Naive thymus-derived CD4-positive, alpha-beta T cell (primary cell): ENCODE measurements around the gene TSPAN9. TPM values are rescaled to one million over a fixed set of nuclear protein-coding genes. Genes with fewer than 3 reads are reported as not detected.
A peak's percentile ranks its signal among the peaks of the same experiment; 100 is the strongest.

Experiments used
- ATAC-seq: fragments of 150-1000 bp; cut with Tn5 transposase; 2 replicates; pipeline ENCODE4 v1.10.0; 2021; ENCODE audit warnings: mild to moderate bottlenecking, moderate library complexity
- CTCF ChIA-PET: fragments of 350-600 bp; sonication (Branson Sonifier 250); formaldehyde crosslinking; loops from one replicate; lab custom pipeline; 2021; ENCODE audit warnings: antibody characterized with exemption; lab: Charles Lee
- POLR2A ChIA-PET: fragments of 350-600 bp; sonication (Branson Sonifier 250); formaldehyde crosslinking; loops from one replicate; lab custom pipeline; 2021; ENCODE audit warnings: antibody characterized with exemption, inconsistent platforms; lab: Charles Lee
- DNase-seq, 9 donors: peaks; one replicate each; pipeline versions ENCODE4 v3.0.0 to v3.0.0-alpha.2; 2020 to 2022; ENCODE audit warnings: mixed read lengths in 1 of 9
- H3K27ac ChIP-seq: one replicate; pipeline ENCODE4 v1.7.0; 2013; ENCODE audit warnings: mild to moderate bottlenecking, low read depth, low read length, moderate library complexity
- H3K27me3 ChIP-seq, 2 donors: one replicate each; pipeline ENCODE4 v1.7.0; 2013; ENCODE audit warnings: low read length in 2 of 2, mild to moderate bottlenecking in 2 of 2, moderate library complexity in 2 of 2; ENCODE audit not compliant: control insufficient read depth in 2 of 2, insufficient read depth in 2 of 2
- H3K36me3 ChIP-seq, 3 experiments: 1 replicate in 2 of 3; 2 replicates in 1 of 3; pipeline ENCODE4 v1.7.0; 2013; ENCODE audit warnings: low read length in 3 of 3, mild to moderate bottlenecking in 3 of 3, moderate library complexity in 1 of 3; ENCODE audit not compliant: insufficient read depth in 3 of 3, control insufficient read depth in 2 of 3
- H3K4me1 ChIP-seq, 2 donors: one replicate each; pipeline ENCODE4 v1.7.0; 2013; ENCODE audit warnings: low read length in 2 of 2, mild to moderate bottlenecking in 2 of 2, moderate library complexity in 1 of 2; ENCODE audit not compliant: control insufficient read depth in 2 of 2, insufficient read depth in 2 of 2
- H3K4me3 ChIP-seq: 2 replicates; pipeline ENCODE4 v1.7.0; 2013; ENCODE audit warnings: mild to moderate bottlenecking, low read length
- H3K9me3 ChIP-seq, 3 experiments: 1 replicate in 2 of 3; 2 replicates in 1 of 3; pipeline ENCODE4 v1.7.0; 2013; ENCODE audit warnings: low read length in 3 of 3; ENCODE audit not compliant: control insufficient read depth in 2 of 3
- H3K27ac Mint-ChIP-seq, 9 donors: one replicate each; pipeline ENCODE4 v1.8.0; 2020 to 2022; ENCODE audit warnings: mixed read lengths in 9 of 9, mild to moderate bottlenecking in 8 of 9, moderate library complexity in 5 of 9, inconsistent platforms in 2 of 9
- H3K27me3 Mint-ChIP-seq, 5 donors: one replicate each; pipeline ENCODE4 v1.8.0; 2021 to 2022; ENCODE audit warnings: mixed read lengths in 5 of 5, mild to moderate bottlenecking in 1 of 5
- H3K36me3 Mint-ChIP-seq, 5 donors: one replicate each; pipeline ENCODE4 v1.8.0; 2020 to 2022; ENCODE audit warnings: mixed read lengths in 5 of 5, mild to moderate bottlenecking in 3 of 5, inconsistent platforms in 1 of 5
- H3K4me1 Mint-ChIP-seq, 7 donors: one replicate each; pipeline ENCODE4 v1.8.0; 2020 to 2022; ENCODE audit warnings: mixed read lengths in 7 of 7, mild to moderate bottlenecking in 3 of 7, inconsistent platforms in 1 of 7
- H3K4me3 Mint-ChIP-seq, 10 donors: one replicate each; pipeline ENCODE4 v1.8.0; 2020 to 2022; ENCODE audit warnings: mild to moderate bottlenecking in 10 of 10, mixed read lengths in 10 of 10, moderate library complexity in 6 of 10, inconsistent platforms in 2 of 10
- H3K9me3 Mint-ChIP-seq, 11 donors: one replicate each; pipeline ENCODE4 v1.8.0; 2020 to 2022; ENCODE audit warnings: mixed read lengths in 11 of 11, mild to moderate bottlenecking in 4 of 11, inconsistent platforms in 1 of 11, moderate library complexity in 1 of 11
- intact Hi-C, 2 donors: fragments of 100-400 bp; cut with micrococcal nuclease; formaldehyde crosslinking; loops; one replicate each; pipeline ENCODE4 v1.15.1; 2023
- polyA plus RNA-seq, 2 donors: library from polyadenylated mRNA; unstranded; fragments of 300-500 nt; fragmentation: Illumina TruSeq; gene quantifications; one replicate each; pipeline ENCODE4 v1.2.3, GENCODE V29; 2021
- total RNA-seq, 6 experiments: library from RNA in 5 of 6; stranded (reverse) in 5 of 6; gene quantifications; 1 replicate in 5 of 6; 2 replicates in 1 of 6; pipeline ENCODE4 v1.2.3 and lab custom pipeline; 2021 to 2026

Gene TSPAN9
- total and polyA plus RNA-seq, 7 experiments from 2014 or later, result 0.20 to 1.8 (median 1.1) TPM; not detected in 1

- H3K4me1 Mint-ChIP-seq, result peaks cover 0 to 4% (median 0%) of the 10 kb centered on the region in 7 donors
- H3K27me3 Mint-ChIP-seq, result peaks cover 3 to 23% (median 8%) of the 10 kb centered on the region in 5 donors
- ChIA-PET CTCF (no interaction called here), POLR2A (no interaction called here)
- no peaks in the 10 kb centered on the region for H3K36me3 Mint-ChIP-seq
- H3K27me3 ChIP-seq, result no peaks in the 10 kb centered on the region
- no peak overlapping the region for H3K27ac Mint-ChIP-seq
- peaks cover 0 to 2% (median 0%) of the 10 kb centered on the region in 11 donors for H3K9me3 Mint-ChIP-seq
- no peaks in the 10 kb centered on the region for H3K36me3 ChIP-seq
- DNase-seq (no peak), ATAC-seq (no peak)
- intact Hi-C loops, result no loop called here
- no peaks in the 10 kb centered on the region for H3K4me1 ChIP-seq
- no peaks in the 10 kb centered on the region for H3K9me3 ChIP-seq
- no peak overlapping the region for H3K4me3 ChIP-seq
- H3K4me3 Mint-ChIP-seq, result no peak overlapping the region
- H3K27ac ChIP-seq, result no peak overlapping the region
Measured at GRCh38 chr12:3280967-3281366, 203.8 kb downstream of the TSPAN9 start.

DNA sequence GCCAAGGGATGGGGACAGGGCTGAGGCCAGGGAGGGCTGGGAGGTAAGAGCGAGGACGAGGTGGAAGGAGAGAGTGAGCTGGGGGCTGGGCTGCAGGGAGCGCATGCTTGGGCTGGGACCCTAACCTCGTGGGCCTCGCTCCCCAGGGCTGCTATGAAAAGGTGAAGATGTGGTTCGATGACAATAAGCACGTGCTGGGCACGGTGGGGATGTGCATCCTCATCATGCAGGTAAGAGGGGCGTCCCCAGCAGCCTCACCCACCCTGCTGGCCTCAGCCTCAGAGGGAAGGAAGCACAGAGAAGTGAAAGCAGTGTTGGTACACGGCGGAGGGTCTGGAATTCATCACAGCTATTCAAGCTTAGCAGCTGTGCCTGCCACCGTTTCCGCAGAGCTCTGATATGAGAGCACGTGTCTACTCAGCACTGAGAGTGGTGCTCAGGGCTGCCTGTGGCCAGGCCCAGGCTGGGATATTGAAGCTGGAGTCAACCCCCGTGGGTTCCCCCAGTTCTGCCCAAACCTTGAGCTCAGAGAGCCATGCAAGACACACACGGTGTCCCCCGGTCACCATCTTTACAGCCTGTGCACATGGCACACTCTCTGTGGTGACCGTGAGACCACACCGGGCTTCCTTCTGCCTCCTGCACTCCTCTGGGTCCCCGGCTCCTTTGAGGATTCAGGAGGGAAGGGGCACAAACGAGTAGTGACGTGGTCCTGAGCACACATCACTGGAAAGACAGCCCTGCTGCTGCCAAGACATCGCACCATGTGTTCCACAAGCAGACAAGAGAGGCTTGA lies 204.6 kb downstream of the TSPAN9 start:
- intact Hi-C loops, result no loop called here
- DNase-seq (no peak), ATAC-seq (no peak)
- H3K4me3 Mint-ChIP-seq, result no peak overlapping the region
- ChIA-PET CTCF (no interaction called here), POLR2A (no interaction called here)
- no peaks in the 10 kb centered on the region for H3K9me3 ChIP-seq
- H3K36me3 ChIP-seq, result no peaks in the 10 kb centered on the region
- H3K4me3 ChIP-seq, result no peak overlapping the region
- H3K27me3 ChIP-seq, result no peaks in the 10 kb centered on the region
- H3K4me1 Mint-ChIP-seq, result peaks cover 0 to 4% (median 0%) of the 10 kb centered on the region in 7 donors
- no peaks in the 10 kb centered on the region for H3K36me3 Mint-ChIP-seq
- peaks cover 0 to 17% (median 8%) of the 10 kb centered on the region in 5 donors for H3K27me3 Mint-ChIP-seq
- H3K9me3 Mint-ChIP-seq, result peaks cover 0 to 1% (median 0%) of the 10 kb centered on the region in 11 donors
- no peaks in the 10 kb centered on the region for H3K4me1 ChIP-seq
- H3K27ac Mint-ChIP-seq, result no peak overlapping the region
- no peak overlapping the region for H3K27ac ChIP-seq

GRCh38 chr12:3282384-3282670 lies 205.1 kb downstream of the TSPAN9 start:
- Histone ChIP-seq H3K36me3 (no peaks in the 10 kb centered on the region), H3K4me1 (no peaks in the 10 kb centered on the region), H3K9me3 (no peaks in the 10 kb centered on the region), H3K27ac (no peak overlapping the region), H3K27me3 (no peaks in the 10 kb centered on the region), H3K4me3 (no peak overlapping the region)
- CTCF ChIA-PET, result no interaction called here
- peaks cover 0 to 4% (median 0%) of the 10 kb centered on the region in 7 donors for H3K4me1 Mint-ChIP-seq
- H3K9me3 Mint-ChIP-seq, result peaks cover 0 to 1% (median 0%) of the 10 kb centered on the region in 11 donors
- H3K27ac Mint-ChIP-seq, result no peak overlapping the region
- intact Hi-C loops, result no loop called here
- ATAC-seq, result no peak
- DNase-seq, result no peak
- no peaks in the 10 kb centered on the region for H3K36me3 Mint-ChIP-seq
- H3K4me3 Mint-ChIP-seq, result no peak overlapping the region
- POLR2A ChIA-PET, result no interaction called here
- peaks cover 0 to 14% (median 8%) of the 10 kb centered on the region in 5 donors for H3K27me3 Mint-ChIP-seq

DNA sequence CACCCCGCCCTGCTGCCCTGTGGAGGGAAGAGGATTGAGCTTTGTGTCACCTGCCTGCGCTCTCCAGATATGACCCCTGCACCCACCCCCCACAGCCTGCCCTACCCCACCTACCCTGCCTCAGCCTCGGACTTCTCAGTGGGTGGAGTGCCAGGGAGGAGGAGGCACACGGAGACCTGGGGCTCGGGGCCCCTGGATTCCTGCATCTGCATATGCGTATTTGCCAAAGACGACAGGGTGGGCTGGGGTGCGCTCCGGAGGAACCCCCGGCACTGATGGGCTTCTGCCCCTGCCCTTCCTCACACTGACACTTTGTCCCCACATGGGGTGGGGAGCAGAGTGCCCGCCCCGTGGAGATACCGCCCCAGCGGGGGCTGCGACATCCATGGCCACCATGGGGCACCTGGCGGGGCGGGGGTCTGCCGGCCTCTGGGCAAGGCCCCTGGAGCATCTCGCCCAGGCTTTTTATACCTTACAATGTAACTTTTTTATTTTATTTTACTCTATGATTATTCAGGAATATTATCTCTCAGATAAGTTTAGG lies 206.0 kb downstream of the TSPAN9 start:
- intact Hi-C loops, result no loop called here
- DNase-seq (no peak), ATAC-seq (no peak)
- CTCF ChIA-PET, result no interaction called here
- no peak overlapping the region for H3K27ac ChIP-seq
- H3K4me3 ChIP-seq, result no peak overlapping the region
- no peaks in the 10 kb centered on the region for H3K36me3 ChIP-seq
- Mint-ChIP-seq H3K9me3 (peaks cover 0 to 1% (median 0%) of the 10 kb centered on the region in 11 donors), H3K27ac (no peak overlapping the region), H3K4me1 (peaks cover 0 to 4% (median 0%) of the 10 kb centered on the region in 7 donors), H3K4me3 (no peak overlapping the region), H3K27me3 (peaks cover 0 to 15% (median 3%) of the 10 kb centered on the region in 5 donors), H3K36me3 (no peaks in the 10 kb centered on the region)
- no peaks in the 10 kb centered on the region for H3K4me1 ChIP-seq
- POLR2A ChIA-PET, result no interaction called here
- no peaks in the 10 kb centered on the region for H3K27me3 ChIP-seq
- no peaks in the 10 kb centered on the region for H3K9me3 ChIP-seq

DNA sequence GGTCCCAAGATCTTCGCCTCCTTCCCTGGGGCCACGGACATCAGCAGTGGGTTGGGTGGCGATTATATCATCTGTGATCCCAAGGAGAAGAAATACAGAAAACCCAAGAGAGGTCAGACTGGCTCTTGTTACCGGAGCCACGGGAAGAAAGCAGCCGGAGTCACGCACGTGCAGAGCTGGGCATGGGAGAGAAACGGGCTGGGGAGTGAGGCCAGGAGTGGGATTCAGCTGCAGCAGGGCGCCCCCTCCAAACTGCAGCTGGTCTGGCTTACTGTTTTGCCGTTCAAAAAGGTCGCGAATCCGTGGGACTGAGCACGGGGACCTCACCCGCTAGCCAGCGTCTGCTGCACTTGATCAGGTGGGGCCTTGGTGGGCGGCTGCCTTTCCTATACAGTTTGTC lies 207.2 kb downstream of the TSPAN9 start:
- ChIA-PET CTCF (interaction anchor here (0.6 kb wide), 1 partner anchor 18 kb away, joined by 3 read pairs; no protein-coding TSS in a partner anchor), POLR2A (no interaction called here)
- no peaks in the 10 kb centered on the region for H3K9me3 ChIP-seq
- Mint-ChIP-seq H3K27me3 (peaks cover 0 to 11% (median 2%) of the 10 kb centered on the region in 5 donors), H3K9me3 (peaks cover 0 to 1% (median 0%) of the 10 kb centered on the region in 11 donors), H3K4me3 (peak overlapping the region in 1 of 10 donors; percentile 15), H3K27ac (no peak overlapping the region), H3K36me3 (no peaks in the 10 kb centered on the region), H3K4me1 (peaks cover 0 to 4% (median 0%) of the 10 kb centered on the region in 7 donors)
- no peaks in the 10 kb centered on the region for H3K27me3 ChIP-seq
- no peaks in the 10 kb centered on the region for H3K36me3 ChIP-seq
- H3K4me3 ChIP-seq, result no peak overlapping the region
- DNase-seq, result no peak
- H3K27ac ChIP-seq, result no peak overlapping the region
- intact Hi-C loops, result no loop called here
- ATAC-seq, result no peak
- H3K4me1 ChIP-seq, result no peaks in the 10 kb centered on the region

DNA sequence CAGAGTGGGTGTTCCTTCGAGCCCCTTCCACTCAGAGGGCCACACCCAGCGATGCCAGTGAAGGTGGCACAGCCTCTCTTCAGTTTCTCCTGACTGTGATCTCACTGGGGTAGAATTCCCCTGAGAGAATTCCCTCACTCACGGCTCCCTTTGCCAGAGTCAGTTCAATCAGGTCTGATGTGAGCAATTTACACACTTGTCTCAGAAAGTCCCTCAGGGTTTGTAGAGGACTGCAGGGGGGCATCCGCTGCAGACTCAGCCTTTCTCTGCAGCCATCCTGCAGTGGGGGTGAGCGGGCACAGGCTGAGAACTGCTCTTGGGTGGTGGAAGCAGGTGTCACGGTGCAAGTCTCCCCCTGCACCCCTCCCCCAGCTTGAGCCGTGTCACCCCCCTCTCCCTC lies 208.4 kb downstream of the TSPAN9 start:
- Mint-ChIP-seq H3K4me3 (peak overlapping the region in 3 of 10 donors; percentile 2 to 43 (median 6)), H3K36me3 (no peaks in the 10 kb centered on the region), H3K4me1 (peaks cover 0 to 4% (median 0%) of the 10 kb centered on the region in 7 donors), H3K27me3 (peaks cover 0 to 5% (median 0%) of the 10 kb centered on the region in 5 donors), H3K27ac (peak overlapping the region in 1 of 9 donors; percentile 44), H3K9me3 (peaks cover 0 to 1% (median 0%) of the 10 kb centered on the region in 11 donors)
- Histone ChIP-seq H3K4me1 (no peaks in the 10 kb centered on the region), H3K36me3 (no peaks in the 10 kb centered on the region), H3K4me3 (no peak overlapping the region), H3K27ac (no peak overlapping the region), H3K27me3 (no peaks in the 10 kb centered on the region), H3K9me3 (no peaks in the 10 kb centered on the region)
- CTCF ChIA-PET, result no interaction called here
- POLR2A ChIA-PET, result no interaction called here
- ATAC-seq, result no peak
- DNase-seq, result no peak
- intact Hi-C loops, result no loop called here
